Activated T-helper 1 cell treated with anti-CD3 and anti-CD28 coated beads, Interleukin-2, amount 50 U/mL, for 16 hours (primary cell): ENCODE results near the gene RPL35A.

Source experiments
- DNase-seq, 2 donors: peaks; one replicate each; pipeline ENCODE4 v3.0.0-alpha.2; 2020; ENCODE audit warnings: low read depth in 1 of 2, low spot score in 1 of 2

Gene RPL35A

DNA sequence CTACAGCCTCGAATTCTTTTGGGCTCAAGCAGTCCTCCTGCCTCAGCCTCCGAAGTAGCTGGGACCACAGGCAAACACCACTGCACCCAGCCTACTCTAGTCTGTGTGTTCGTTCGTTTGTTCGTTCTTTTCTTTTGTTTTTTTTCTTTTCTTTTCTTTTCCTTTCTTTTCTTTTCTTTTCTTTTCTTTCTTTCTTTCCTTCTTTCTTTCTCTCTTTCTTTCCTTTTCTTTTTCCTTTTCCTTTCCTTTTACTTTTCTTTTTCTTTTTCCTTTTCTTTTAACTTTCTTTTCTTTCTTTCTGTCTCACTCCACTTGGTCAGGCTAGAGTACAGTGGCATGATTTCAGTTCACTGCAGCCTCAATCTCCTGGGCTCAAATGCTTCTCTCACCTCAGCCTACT is 46.9 kb downstream of the RPL35A start:
- DNase-seq = no peak

DNA sequence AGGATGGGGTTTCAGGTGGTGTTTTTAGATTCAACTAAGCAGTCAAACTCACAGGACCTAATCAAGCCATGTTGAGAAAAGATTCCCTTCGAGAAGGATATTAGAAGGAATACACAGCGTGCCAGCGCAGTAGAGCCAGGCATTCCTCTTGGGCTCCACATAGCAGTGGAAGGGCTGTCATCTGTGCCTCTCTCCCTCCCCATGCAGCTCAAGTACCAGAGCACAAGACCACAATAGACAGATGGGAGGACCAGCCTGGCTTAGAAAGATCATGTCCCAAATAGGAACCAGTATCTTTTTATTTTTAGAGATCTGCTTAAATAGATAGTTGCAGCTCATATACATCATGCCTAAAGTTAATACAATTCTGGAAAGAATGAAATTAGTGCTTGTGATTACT is 47.9 kb downstream of the RPL35A start:
- no peak for DNase-seq
